ENCODE results near the gene NLGN4X.

GRCh38 chrX:6053141-6053540 is 175.5 kb downstream of the NLGN4X start:
- TF ChIP-seq CTCF (IDR thresholded peaks at IDR 0.05) (no peak), POLR2A (IDR thresholded peaks at IDR 0.05) (no peak)
